GM23338 (cell line): Measurements from ENCODE around the gene DPEP3. TPM values are rescaled to one million over a fixed set of nuclear protein-coding genes. Genes with fewer than 3 reads are reported as not detected.

Source experiments
- ATAC-seq: fragments of 200-7000 bp; cut with Tn5 transposase; 3 replicates; pipeline ENCODE4 v1.9.1; 2020
- DNase-seq: peaks from one replicate; pipeline ENCODE4 v3.0.0-alpha.2; 2015; ENCODE audit warnings: low spot score
- H2AFZ ChIP-seq: fragments of 200-600 bp; sonication (generic); 2 replicates; pipeline ENCODE4 v1.8.0; 2016; ENCODE audit warnings: antibody characterized with exemption, mild to moderate bottlenecking, moderate library complexity
- H3F3A ChIP-seq: fragments of 200-600 bp; sonication (generic); replicated peaks from 2 replicates; pipeline ENCODE4 v1.8.0; 2017; ENCODE audit warnings: antibody characterized with exemption, mixed run types, low read depth
- H3K27ac ChIP-seq: fragments of 200-600 bp; sonication (generic); 2 replicates; pipeline ENCODE4 v1.6.1; 2016; ENCODE audit warnings: low read depth
- H3K27me3 ChIP-seq: fragments of 200-600 bp; sonication (generic); 2 replicates; pipeline ENCODE4 v1.8.0; 2016; ENCODE audit warnings: mild to moderate bottlenecking, mixed run types, moderate library complexity; ENCODE audit not compliant: insufficient read depth
- H3K36me3 ChIP-seq: fragments of 200-600 bp; sonication (generic); 2 replicates; pipeline ENCODE4 v1.8.0; 2016; ENCODE audit warnings: mild to moderate bottlenecking; ENCODE audit not compliant: insufficient read depth
- H3K4me1 ChIP-seq: fragments of 200-600 bp; sonication (generic); 2 replicates; pipeline ENCODE4 v1.8.0; 2016; ENCODE audit warnings: mild to moderate bottlenecking, moderate library complexity; ENCODE audit not compliant: insufficient read depth
- H3K4me2 ChIP-seq: fragments of 200-600 bp; sonication (generic); 2 replicates; pipeline ENCODE4 v1.7.1; 2017; ENCODE audit warnings: mixed run types
- H3K4me3 ChIP-seq: fragments of 200-600 bp; sonication (generic); 2 replicates; pipeline ENCODE4 v1.6.1; 2016; ENCODE audit warnings: mixed run types
- H3K79me2 ChIP-seq: fragments of 200-600 bp; sonication (generic); replicated peaks from 2 replicates; pipeline ENCODE4 v1.8.0; 2017; ENCODE audit warnings: mild to moderate bottlenecking; ENCODE audit not compliant: insufficient read depth
- H3K9me2 ChIP-seq: fragments of 200-600 bp; sonication (generic); 2 replicates; pipeline ENCODE4 v1.8.0; 2017; ENCODE audit not compliant: insufficient read depth
- H4K20me1 ChIP-seq: fragments of 200-600 bp; sonication (generic); replicated peaks from 2 replicates; pipeline ENCODE4 v1.8.0; 2017; ENCODE audit warnings: mild to moderate bottlenecking; ENCODE audit not compliant: insufficient read depth
- H3K27ac Mint-ChIP-seq: 2 replicates; pipeline ENCODE4 v1.8.0; 2020; ENCODE audit warnings: inconsistent platforms, mild to moderate bottlenecking, moderate library complexity, mixed read lengths
- H3K27me3 Mint-ChIP-seq: 3 replicates; pipeline ENCODE4 v1.8.0; 2022; ENCODE audit warnings: low read depth, mild to moderate bottlenecking, moderate library complexity, mixed read lengths, inconsistent platforms; ENCODE audit not compliant: insufficient read depth, poor library complexity
- H3K36me3 Mint-ChIP-seq: 3 replicates; pipeline ENCODE4 v1.8.0; 2021; ENCODE audit warnings: low read depth, mild to moderate bottlenecking, inconsistent platforms, moderate library complexity, mixed read lengths
- H3K4me1 Mint-ChIP-seq: 3 replicates; pipeline ENCODE4 v1.8.0; 2020; ENCODE audit warnings: mild to moderate bottlenecking, inconsistent platforms, mixed read lengths
- H3K4me3 Mint-ChIP-seq: 3 replicates; pipeline ENCODE4 v1.8.0; 2021; ENCODE audit warnings: moderate library complexity, mild to moderate bottlenecking, inconsistent platforms, mixed read lengths
- H3K9me3 Mint-ChIP-seq: 3 replicates; pipeline ENCODE4 v1.8.0; 2020; ENCODE audit warnings: moderate library complexity, mild to moderate bottlenecking, inconsistent platforms, mixed read lengths
- EZH2 ChIP-seq: fragments of 200-600 bp; sonication (generic); IDR thresholded peaks from one replicate; pipeline ENCODE4 v1.8.0; 2017; ENCODE audit warnings: antibody characterized with exemption, mild to moderate bottlenecking, low read depth; ENCODE audit not compliant: unreplicated experiment
- JUNB ChIP-seq: IDR thresholded peaks from one replicate; pipeline ENCODE4 v1.6.1; 2016; ENCODE audit warnings: antibody characterized with exemption; ENCODE audit not compliant: unreplicated experiment
- POLR2AphosphoS5 ChIP-seq: IDR thresholded peaks from 2 replicates; pipeline ENCODE4 v1.6.1; 2016; ENCODE audit warnings: antibody characterized with exemption, low read depth
- REST ChIP-seq: IDR thresholded peaks from one replicate; pipeline ENCODE4 v1.6.1; 2018; ENCODE audit warnings: antibody characterized with exemption; ENCODE audit not compliant: unreplicated experiment
- polyA plus RNA-seq: library from polyadenylated mRNA; unstranded; fragments of >200 nt; fragmentation: Nextera tagmentation; extraction: Ambion mirVana; gene quantifications from 2 replicates; pipeline ENCODE4 v1.2.1, GENCODE V29; 2016
- total RNA-seq: library from RNA; depleted of rRNA; stranded (reverse); fragments of >200 nt; shearing (Covaris generic); gene quantifications from 2 replicates; pipeline ENCODE4 v1.2.3, GENCODE V29; 2014
- TF ChIP-seq, protein P1 (sequence below): fragments of 250-450 bp; sonication (Bioruptor Pico); IDR thresholded peaks from 2 replicates; pipeline ENCODE4 v1.5.0; 2020; ENCODE audit warnings: mild to moderate bottlenecking, moderate library complexity

Gene DPEP3
- total and polyA plus RNA-seq, 2 experiments from 2014 or later = 8.8 to 18.4 TPM

GRCh38 chr16:67934306-67935100 is 45.8 kb downstream of the DPEP3 start:
- H3K27ac Mint-ChIP-seq = peak overlapping the region; percentile 84; the same call in 1 of the 2 replicates
- no peak for ATAC-seq
- peaks cover 21% of the 10 kb centered on the region for H3K4me1 Mint-ChIP-seq

More at GRCh38 chr16:67934306-67935100, 45.8 kb downstream of the DPEP3 start:
- Mint-ChIP-seq H3K4me3 (peak overlapping the region; percentile 100), H3K36me3 (peaks cover 20% of the 10 kb centered on the region; the same call in 2 of the 3 replicates), H3K9me3 (0 out of 3 replicates have a peak, but pooled peaks cover 3% of the 10 kb centered on the region), H3K27me3 (peaks cover 41% of the 10 kb centered on the region)
- Histone ChIP-seq H3K4me2 (peak overlapping the region; percentile 99), H3F3A (peaks cover 7% of the 10 kb centered on the region; the same call in 1 of the 2 replicates), H3K27me3 (no peaks in the 10 kb centered on the region), H3K9me2 (no peaks in the 10 kb centered on the region), H3K4me3 (peak overlapping the region; percentile 98), H3K79me2 (peaks cover 5% of the 10 kb centered on the region; the same call in 1 of the 2 replicates), H4K20me1 (peaks cover 3% of the 10 kb centered on the region), H3K4me1 (peaks cover 10% of the 10 kb centered on the region; the same call in 1 of the 2 replicates), H2AFZ (no peak overlapping the region), H3K27ac (no peak overlapping the region), H3K36me3 (no peaks in the 10 kb centered on the region)
- no peak for TF ChIP-seq EZH2
- TF ChIP-seq, protein P1, sequence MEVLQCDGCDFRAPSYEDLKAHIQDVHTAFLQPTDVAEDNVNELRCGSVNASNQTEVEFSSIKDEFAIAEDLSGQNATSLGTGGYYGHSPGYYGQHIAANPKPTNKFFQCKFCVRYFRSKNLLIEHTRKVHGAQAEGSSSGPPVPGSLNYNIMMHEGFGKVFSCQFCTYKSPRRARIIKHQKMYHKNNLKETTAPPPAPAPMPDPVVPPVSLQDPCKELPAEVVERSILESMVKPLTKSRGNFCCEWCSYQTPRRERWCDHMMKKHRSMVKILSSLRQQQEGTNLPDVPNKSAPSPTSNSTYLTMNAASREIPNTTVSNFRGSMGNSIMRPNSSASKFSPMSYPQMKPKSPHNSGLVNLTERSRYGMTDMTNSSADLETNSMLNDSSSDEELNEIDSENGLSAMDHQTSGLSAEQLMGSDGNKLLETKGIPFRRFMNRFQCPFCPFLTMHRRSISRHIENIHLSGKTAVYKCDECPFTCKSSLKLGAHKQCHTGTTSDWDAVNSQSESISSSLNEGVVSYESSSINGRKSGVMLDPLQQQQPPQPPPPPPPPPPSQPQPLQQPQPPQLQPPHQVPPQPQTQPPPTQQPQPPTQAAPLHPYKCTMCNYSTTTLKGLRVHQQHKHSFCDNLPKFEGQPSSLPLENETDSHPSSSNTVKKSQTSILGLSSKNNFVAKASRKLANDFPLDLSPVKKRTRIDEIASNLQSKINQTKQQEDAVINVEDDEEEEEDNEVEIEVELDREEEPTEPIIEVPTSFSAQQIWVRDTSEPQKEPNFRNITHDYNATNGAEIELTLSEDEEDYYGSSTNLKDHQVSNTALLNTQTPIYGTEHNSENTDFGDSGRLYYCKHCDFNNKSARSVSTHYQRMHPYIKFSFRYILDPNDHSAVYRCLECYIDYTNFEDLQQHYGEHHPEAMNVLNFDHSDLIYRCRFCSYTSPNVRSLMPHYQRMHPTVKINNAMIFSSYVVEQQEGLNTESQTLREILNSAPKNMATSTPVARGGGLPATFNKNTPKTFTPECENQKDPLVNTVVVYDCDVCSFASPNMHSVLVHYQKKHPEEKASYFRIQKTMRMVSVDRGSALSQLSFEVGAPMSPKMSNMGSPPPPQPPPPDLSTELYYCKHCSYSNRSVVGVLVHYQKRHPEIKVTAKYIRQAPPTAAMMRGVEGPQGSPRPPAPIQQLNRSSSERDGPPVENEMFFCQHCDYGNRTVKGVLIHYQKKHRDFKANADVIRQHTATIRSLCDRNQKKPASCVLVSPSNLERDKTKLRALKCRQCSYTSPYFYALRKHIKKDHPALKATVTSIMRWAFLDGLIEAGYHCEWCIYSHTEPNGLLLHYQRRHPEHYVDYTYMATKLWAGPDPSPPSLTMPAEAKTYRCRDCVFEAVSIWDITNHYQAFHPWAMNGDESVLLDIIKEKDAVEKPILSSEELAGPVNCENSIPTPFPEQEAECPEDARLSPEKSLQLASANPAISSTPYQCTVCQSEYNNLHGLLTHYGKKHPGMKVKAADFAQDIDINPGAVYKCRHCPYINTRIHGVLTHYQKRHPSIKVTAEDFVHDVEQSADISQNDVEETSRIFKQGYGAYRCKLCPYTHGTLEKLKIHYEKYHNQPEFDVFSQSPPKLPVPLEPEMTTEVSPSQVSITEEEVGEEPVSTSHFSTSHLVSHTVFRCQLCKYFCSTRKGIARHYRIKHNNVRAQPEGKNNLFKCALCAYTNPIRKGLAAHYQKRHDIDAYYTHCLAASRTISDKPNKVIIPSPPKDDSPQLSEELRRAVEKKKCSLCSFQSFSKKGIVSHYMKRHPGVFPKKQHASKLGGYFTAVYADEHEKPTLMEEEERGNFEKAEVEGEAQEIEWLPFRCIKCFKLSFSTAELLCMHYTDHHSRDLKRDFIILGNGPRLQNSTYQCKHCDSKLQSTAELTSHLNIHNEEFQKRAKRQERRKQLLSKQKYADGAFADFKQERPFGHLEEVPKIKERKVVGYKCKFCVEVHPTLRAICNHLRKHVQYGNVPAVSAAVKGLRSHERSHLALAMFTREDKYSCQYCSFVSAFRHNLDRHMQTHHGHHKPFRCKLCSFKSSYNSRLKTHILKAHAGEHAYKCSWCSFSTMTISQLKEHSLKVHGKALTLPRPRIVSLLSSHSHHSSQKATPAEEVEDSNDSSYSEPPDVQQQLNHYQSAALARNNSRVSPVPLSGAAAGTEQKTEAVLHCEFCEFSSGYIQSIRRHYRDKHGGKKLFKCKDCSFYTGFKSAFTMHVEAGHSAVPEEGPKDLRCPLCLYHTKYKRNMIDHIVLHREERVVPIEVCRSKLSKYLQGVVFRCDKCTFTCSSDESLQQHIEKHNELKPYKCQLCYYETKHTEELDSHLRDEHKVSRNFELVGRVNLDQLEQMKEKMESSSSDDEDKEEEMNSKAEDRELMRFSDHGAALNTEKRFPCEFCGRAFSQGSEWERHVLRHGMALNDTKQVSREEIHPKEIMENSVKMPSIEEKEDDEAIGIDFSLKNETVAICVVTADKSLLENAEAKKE = no peak
- TF ChIP-seq POLR2AphosphoS5 = peak; percentile 32
- TF ChIP-seq JUNB = no peak
- TF ChIP-seq REST = no peak
- no peak for DNase-seq
